ENCODE data around the gene DLG2.

DLG2 gene

GRCh38 chr11:84580428-84580827, 1046.7 kb downstream of the DLG2 start:
- TF ChIP-seq CTCF (IDR thresholded peaks at IDR 0.05; ENCODE audit: low read depth, low read length): no peak
- no peak for DNase-seq (ENCODE audit: extremely low read depth, low read depth)

- DNase-seq (ENCODE audit: extremely low read depth, low read depth): no peak
- no peak for TF ChIP-seq CTCF (IDR thresholded peaks at IDR 0.05; ENCODE audit: low read depth, low read length)
Measured at GRCh38 chr11:84573868-84574267, 1053.3 kb downstream of the DLG2 start.

- no peak for TF ChIP-seq CTCF (IDR thresholded peaks at IDR 0.05; ENCODE audit: low read depth, low read length)
- no peak for DNase-seq (ENCODE audit: extremely low read depth, low read depth)
Measured at GRCh38 chr11:84566671-84567070, 1060.5 kb downstream of the DLG2 start.

- no peak for DNase-seq (ENCODE audit: extremely low read depth, low read depth)
- no peak for TF ChIP-seq CTCF (IDR thresholded peaks at IDR 0.05; ENCODE audit: low read depth, low read length)
Measured at GRCh38 chr11:84564867-84565184, 1062.3 kb downstream of the DLG2 start.

- DNase-seq (ENCODE audit: extremely low read depth, low read depth): peak; percentile 4
- peak; percentile 87 for TF ChIP-seq CTCF (IDR thresholded peaks at IDR 0.05; ENCODE audit: low read depth, low read length)
Measured at GRCh38 chr11:84564180-84564866, 1062.8 kb downstream of the DLG2 start.

- DNase-seq (ENCODE audit: extremely low read depth, low read depth): no peak
- no peak for TF ChIP-seq CTCF (IDR thresholded peaks at IDR 0.05; ENCODE audit: low read depth, low read length)
Measured at GRCh38 chr11:84563356-84563755, 1063.8 kb downstream of the DLG2 start.

GRCh38 chr11:84560206-84560605, 1066.9 kb downstream of the DLG2 start:
- no peak for TF ChIP-seq CTCF (IDR thresholded peaks at IDR 0.05; ENCODE audit: low read depth, low read length)
- DNase-seq (ENCODE audit: extremely low read depth, low read depth): no peak
